Stimulated activated CD8-positive, alpha-beta memory T cell treated with anti-CD3 and anti-CD28 coated beads, Interleukin-12 subunit alpha, Interleukin-12 subunit beta, amount 100 ng/mL, for 1 hour (primary cell): ENCODE data around the gene MARS1.

Source experiments
- DNase-seq: peaks from one replicate; pipeline ENCODE4 v3.0.0-alpha.2; 2020; ENCODE audit warnings: low read depth

The MARS1 gene

DNA sequence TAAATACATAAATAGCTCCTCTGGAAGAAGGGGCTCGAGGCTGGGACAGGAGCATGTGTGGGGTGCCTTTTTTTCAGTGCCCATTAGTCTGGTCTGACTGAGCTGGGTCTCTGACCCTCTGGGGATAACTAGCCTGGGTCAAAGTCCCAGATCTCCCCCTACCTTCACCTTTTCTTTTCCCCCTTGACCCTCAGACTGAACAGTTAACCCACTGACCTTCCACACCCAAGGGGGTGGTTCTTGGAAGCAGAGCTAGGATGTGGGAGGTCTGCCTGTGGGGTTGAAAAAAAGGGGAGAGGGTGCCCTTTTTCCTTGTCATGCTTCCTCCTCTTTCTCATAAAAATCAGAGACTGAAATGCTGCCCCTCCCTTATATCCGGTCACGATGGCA, 29.2 kb upstream of the MARS1 start:
- no peak for DNase-seq

DNA sequence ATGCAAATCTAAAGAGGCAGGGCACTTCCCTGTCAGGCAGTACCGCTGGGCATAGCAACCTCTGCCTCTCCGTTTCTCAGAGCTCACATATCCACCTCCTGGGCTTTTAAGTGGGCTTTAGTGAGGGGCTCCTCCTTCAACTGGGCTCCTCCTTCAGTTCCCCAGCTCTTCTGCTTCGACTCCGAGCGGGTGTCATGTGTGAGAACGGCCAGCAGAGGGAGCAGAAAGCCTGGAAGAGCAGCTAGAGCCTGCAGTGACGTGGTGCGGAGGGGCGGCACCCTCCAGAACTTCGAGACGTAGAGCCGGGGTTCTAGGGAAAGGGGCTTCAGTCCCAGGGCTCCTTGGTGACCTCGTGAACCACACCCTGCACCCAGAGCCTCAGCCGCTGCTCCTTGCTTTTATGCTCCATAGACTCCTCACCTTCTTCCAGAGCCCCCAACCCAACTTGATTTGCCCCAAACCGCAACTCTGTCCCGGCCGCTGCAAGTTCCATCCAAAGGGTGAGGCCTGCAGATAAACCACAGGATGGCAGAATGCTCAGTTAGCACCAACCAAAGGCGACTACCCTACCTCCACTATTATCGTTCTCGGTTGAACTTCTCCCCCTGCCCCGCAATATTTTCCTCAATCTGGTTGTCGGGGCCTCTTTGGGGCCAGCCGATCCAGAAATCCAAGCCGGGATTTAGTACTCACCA, 28.7 kb upstream of the MARS1 start:
- DNase-seq = peak; percentile 89

DNA sequence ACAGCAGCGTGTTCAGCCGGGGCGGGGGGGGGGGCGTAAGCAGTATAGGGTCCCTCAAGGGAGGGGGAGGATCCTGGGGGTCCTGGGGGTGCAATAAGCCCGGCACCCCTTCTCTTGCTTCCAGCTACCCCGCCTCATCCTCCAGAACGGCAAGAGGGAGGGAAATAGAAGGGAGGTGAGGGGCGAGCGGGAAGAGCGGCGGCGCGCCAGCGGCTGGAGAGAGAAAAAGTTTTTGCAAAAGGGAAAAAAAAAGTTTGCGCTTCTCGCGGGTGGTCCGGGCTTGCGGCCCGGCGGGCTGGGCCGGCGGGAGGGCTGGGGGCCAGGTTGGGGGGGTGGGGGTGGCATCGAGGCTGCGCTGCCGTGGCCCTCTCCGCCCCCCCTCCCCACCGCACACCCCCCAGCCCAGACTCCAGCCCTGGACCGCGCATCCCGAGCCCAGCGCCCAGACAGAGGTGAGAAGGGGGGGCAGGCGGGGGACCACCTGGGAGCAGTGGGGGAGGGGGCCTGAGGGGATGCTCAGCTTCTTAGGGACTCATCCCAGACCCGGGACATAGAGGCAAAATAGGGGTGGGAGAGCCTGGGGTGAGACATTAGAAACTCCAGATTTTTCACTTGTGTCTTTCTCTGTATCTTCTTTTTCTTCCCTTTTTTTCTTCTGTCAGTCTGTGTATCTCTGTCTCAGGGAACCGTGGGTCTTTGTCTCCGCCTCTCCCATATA, 28.0 kb upstream of the MARS1 start, which contains the start of gene GLI1:
Gene GLI1 (plus strand): TSS at position 36 of the 718 bp plus-strand sequence. CDS start 3,907 bp downstream, outside the sequence.
- no peak for DNase-seq

DNA sequence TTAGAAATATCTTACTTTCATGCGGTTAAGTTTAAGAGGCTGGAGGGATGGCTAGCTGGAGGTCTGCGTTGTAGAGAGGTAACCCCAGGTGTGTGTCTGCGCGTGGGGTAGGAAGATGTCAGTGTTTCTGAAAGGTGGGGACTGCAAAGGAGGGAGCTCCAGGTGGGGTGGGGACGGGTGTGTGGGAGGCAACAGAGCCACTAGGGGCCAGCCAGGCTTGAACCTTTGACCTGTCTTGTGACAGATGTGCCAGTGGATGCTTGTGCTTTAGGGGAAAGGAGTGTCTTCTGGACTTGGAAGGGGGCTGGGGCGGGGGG, 27.4 kb upstream of the MARS1 start:
- no peak for DNase-seq

DNA sequence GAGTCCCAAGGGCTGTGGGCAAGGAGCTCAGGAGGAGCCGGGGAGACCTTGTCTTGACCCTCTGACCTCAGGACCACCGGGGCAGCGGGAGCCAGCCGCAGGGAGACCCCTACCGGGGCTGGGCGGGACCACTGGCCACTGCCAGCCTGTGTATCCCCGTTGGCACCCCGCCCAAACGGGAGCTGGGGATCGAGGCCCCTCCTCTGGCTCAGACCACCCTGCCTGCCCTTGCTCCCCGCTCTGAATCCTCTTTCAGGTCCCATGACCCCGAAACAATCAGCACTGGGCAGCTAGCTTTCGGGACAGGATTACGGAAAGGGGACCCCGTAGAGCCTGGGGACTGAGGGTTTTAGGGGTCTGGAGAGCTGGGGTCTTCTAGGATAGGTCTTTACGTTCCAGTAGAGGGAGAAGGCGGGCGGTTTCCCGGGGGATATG, 27.0 kb upstream of the MARS1 start:
- no peak for DNase-seq

DNA sequence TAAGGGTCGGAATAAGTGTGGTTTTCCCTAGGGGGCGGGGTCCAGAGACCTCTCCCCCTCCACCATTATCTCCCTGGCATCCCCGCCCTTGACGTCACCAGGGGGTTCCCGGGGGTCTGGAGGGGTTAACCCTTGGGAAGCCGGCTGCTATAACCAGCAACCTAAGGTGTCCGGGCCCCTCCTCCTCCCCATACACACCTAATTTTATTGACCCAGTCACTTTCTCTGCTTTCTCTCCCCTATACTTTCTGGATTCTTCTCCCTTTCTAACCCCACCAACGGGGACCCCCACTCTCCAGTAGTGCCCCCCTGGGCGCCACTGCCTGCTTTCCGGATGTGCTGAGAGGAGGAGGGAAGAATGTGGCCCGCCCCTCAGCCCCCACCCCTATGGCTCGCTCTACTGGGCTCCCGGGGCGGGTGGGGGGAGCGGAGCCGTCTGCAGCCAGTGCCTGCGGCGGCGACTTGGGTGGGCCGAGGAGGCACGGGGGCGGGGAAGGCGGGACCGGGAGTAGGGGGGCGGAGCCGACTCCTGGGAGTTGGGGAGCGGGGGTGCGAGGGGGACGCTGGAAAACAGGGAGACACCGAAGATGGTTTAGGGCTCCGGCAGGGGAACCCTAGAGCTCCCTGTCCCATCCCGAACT, 26.5 kb upstream of the MARS1 start:
- DNase-seq = no peak

DNA sequence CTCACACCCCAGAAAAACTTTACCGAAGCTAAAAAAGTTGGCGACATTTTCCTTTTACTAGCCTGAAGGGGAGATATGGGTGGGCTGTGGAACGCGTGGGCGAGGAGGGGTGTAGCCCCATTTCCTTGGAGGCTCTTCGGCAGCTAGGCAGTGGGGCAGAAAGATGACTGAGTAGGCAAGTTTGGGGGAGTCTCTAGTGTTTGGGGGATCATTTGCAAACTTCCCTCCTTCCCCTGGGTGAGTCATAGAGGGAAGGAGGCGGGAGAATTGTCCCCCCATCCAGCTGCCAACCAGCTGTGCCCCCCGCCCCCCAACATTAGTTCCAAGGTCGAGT, 26.0 kb upstream of the MARS1 start:
- DNase-seq = no peak

DNA sequence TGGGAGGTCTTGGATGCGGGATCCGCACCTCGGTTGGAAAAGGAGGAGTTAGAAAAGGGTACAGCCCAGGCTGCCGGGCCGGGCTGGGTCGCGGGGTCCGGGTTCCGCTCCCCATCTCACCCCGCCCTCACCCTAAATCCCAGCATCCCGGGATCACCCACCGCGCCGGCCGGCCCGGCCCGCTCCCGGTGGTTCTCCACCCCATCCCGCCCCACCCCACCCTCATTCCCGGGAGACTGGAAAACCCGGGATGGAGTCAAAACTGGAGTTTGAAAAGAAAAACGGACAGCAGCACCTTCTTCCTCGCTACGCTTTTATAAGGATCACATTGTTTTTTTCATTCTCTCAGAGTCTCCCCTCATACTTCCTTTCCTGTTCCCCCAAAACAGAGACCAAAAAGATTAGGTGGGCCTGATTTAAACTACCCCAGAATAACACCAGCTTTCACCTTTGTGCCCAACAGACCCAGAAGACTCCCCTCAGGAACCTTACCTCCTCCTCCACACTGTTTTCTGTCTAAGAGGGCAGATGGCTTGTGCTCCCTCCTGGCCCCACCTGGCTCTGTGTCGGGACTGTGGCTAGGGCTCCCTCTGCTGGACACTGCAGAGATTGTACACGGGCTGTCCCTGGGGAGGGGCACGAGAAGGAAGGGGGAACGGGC, 25.5 kb upstream of the MARS1 start:
- peak; percentile 80 for DNase-seq

DNA sequence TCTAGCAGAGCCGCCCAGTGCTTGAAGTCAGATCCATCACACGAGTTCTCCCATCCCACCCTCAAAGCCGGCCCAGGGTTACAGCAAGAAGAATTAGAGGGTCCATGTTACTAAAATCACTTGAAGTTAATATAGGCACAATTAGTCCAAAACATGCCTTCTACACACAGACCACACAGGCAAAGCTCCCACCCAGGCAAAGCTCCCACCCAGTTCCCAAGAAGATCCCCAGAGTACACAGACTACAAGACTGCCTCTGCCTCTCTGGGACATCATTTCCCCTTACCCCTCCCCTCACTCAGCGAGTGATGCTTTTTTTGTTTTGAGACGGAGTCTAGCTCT, 25.0 kb upstream of the MARS1 start:
- DNase-seq = no peak

DNA sequence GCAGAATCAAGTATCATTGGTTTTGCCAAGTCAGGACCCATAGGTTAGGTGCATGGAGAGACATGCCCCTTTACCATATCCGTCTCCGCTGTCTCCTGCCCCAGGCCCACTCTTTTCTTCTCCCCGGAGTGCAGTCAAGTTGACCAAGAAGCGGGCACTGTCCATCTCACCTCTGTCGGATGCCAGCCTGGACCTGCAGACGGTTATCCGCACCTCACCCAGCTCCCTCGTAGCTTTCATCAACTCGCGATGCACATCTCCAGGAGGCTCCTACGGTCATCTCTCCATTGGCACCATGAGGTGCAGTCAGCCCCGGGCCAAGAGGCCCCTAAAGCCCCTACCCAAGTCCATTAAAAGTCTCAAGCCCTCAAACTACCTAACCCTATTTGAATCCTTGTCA, 23.3 kb upstream of the MARS1 start:
- no peak for DNase-seq

DNA sequence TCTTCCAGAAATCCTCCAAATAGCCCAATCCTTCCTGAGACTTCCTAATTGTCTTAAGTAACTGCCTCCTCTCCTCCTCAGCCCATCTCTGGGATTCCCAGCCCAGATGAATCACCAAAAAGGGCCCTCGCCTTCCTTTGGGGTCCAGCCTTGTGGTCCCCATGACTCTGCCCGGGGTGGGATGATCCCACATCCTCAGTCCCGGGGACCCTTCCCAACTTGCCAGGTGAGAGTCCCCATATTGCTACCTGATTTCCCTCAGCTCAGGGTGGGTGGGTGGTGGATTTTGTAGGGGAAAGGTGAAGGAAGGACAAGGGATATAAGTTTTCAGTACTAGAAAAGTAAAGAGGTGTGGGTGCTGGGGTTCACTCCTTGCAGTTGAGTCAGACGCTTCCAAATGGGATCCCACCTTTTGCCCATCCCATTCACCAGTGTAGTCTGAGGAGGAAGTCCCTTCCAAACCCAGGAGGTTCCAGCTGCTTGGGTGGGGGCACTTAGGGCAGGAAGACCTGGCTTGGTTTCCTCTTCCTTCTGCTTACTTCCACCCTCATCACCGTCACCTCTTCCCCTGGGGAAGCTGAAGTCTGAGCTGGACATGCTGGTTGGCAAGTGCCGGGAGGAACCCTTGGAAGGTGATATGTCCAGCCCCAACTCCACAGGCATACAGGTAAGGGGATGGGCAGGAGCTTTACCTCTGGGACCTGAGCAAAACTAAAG, 22.7 kb upstream of the MARS1 start:
- DNase-seq = no peak

DNA sequence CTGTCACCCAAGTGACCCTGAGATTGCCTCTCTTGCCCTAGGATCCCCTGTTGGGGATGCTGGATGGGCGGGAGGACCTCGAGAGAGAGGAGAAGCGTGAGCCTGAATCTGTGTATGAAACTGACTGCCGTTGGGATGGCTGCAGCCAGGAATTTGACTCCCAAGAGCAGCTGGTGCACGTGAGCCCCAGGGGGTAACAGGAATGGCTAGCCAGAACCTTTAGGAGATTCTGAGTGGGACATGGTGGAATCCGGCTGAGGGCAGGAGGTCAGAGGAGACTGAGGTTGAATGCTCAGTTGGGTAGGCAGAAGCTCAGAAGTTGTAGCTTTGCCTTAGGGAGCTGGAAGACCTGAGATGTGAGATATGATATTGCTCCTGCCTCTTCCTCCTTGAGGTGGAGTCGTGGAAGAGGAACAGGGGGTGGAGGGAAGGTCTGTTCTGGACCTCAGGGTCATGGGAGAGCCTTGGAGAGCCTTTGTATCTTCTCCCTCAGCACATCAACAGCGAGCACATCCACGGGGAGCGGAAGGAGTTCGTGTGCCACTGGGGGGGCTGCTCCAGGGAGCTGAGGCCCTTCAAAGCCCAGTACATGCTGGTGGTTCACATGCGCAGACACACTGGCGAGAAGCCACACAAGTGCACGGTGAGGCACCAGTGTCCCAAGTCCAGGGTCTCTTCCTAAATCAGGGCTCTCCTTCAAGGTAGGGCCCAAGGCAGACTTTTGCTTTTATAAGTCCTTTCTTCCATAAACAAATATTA, 21.9 kb upstream of the MARS1 start:
- no peak for DNase-seq

DNA sequence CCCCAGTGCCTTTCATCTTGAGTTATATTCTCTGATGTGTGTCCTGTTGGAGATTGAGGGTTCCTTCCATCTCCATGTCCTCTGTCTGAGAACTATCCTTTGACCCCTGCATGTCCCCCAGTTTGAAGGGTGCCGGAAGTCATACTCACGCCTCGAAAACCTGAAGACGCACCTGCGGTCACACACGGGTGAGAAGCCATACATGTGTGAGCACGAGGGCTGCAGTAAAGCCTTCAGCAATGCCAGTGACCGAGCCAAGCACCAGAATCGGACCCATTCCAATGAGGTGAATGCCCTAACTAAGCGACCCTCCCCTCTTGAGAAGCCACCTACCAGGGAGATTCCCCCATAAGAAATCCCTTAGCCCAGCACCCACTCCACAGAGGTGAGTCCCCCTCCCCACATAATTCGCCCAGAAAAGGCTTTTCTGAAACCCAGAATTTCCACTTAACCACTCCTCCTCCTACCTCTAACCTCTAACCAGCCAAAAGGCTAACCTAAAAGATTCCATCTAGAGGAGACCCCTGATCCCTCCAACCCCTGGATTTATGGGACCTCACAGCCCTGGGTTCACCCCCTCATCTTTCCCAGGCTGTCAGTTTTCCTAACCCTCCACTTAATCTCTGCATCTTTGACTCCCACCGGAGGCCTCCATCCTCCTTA, 20.5 kb upstream of the MARS1 start:
- no peak for DNase-seq

DNA sequence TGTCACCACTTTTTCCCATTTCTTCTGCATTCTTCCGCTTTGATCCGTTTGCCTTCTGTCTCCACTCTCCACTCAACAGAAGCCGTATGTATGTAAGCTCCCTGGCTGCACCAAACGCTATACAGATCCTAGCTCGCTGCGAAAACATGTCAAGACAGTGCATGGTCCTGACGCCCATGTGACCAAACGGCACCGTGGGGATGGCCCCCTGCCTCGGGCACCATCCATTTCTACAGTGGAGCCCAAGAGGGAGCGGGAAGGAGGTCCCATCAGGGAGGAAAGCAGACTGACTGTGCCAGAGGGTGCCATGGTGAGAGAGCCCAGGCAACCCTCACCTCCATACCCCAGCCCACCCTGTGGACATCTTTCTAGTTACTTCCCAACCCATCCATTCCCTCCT, 20.0 kb upstream of the MARS1 start:
- DNase-seq = no peak

DNA sequence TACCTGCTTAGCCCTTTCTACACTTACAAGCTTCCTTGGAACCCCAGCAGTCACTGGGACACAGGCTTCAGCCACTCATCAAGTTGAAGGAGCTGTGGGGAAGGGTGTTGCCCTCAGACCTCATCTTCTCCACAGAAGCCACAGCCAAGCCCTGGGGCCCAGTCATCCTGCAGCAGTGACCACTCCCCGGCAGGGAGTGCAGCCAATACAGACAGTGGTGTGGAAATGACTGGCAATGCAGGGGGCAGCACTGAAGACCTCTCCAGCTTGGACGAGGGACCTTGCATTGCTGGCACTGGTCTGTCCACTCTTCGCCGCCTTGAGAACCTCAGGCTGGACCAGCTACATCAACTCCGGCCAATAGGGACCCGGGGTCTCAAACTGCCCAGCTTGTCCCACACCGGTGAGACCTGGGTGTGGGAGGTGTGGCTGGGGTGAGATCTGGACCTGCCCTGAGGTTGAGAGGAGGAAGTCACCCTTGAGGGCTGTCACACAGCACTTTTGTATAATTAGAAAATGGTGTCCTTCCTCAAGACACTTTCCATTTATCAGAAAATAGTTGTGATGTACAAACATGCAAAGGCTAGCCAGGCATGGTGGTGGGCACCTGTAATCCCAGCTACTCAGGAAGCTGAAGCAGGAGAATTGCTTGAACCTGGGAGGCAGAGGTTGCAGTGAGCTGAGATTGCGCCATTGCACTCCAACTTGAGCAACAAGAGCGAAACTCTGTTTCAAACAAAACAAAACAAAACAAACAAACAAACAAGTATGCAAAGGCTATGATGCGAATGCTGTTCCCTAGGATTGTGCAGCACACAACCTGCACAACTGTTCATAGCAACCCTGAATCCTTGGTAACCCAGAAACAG, 18.3 kb upstream of the MARS1 start:
- DNase-seq = no peak

DNA sequence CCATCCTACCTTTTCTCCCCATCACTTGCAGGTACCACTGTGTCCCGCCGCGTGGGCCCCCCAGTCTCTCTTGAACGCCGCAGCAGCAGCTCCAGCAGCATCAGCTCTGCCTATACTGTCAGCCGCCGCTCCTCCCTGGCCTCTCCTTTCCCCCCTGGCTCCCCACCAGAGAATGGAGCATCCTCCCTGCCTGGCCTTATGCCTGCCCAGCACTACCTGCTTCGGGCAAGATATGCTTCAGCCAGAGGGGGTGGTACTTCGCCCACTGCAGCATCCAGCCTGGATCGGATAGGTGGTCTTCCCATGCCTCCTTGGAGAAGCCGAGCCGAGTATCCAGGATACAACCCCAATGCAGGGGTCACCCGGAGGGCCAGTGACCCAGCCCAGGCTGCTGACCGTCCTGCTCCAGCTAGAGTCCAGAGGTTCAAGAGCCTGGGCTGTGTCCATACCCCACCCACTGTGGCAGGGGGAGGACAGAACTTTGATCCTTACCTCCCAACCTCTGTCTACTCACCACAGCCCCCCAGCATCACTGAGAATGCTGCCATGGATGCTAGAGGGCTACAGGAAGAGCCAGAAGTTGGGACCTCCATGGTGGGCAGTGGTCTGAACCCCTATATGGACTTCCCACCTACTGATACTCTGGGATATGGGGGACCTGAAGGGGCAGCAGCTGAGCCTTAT, 17.4 kb upstream of the MARS1 start:
- DNase-seq = no peak

DNA sequence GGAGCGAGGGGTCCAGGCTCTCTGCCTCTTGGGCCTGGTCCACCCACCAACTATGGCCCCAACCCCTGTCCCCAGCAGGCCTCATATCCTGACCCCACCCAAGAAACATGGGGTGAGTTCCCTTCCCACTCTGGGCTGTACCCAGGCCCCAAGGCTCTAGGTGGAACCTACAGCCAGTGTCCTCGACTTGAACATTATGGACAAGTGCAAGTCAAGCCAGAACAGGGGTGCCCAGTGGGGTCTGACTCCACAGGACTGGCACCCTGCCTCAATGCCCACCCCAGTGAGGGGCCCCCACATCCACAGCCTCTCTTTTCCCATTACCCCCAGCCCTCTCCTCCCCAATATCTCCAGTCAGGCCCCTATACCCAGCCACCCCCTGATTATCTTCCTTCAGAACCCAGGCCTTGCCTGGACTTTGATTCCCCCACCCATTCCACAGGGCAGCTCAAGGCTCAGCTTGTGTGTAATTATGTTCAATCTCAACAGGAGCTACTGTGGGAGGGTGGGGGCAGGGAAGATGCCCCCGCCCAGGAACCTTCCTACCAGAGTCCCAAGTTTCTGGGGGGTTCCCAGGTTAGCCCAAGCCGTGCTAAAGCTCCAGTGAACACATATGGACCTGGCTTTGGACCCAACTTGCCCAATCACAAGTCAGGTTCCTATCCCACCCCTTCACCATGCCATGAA, 16.8 kb upstream of the MARS1 start:
- no peak for DNase-seq

DNA sequence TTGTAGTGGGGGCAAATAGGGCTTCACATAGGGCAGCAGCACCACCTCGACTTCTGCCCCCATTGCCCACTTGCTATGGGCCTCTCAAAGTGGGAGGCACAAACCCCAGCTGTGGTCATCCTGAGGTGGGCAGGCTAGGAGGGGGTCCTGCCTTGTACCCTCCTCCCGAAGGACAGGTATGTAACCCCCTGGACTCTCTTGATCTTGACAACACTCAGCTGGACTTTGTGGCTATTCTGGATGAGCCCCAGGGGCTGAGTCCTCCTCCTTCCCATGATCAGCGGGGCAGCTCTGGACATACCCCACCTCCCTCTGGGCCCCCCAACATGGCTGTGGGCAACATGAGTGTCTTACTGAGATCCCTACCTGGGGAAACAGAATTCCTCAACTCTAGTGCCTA, 16.2 kb upstream of the MARS1 start:
- no peak for DNase-seq

DNA sequence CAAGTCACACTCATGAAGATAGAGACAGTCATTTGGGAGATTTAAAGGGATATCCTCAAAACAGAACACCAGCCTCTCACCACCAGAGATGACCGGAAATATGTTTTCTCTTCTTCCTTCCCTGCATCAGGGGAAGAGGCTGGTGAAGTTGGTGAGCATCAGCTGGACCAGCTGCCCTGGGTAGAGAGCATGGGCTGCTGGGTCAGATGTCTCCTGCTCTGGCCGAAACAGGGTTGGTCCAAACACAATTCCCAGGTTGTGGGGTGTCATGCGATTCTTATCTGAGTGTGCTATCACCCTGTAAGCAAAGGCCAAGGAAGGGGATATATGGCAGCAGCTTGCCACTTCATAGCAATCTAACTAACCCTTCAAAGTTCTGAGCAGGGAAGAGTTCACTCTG, 15.5 kb upstream of the MARS1 start:
- DNase-seq = no peak
